HG02678 (cell line): ENCODE measurements around the gene MYL3.

ENCODE experiments used
- ATAC-seq: cut with Tn5 transposase; IDR thresholded peaks from one replicate; pipeline ENCODE4 v1.9.1; 2021; ENCODE audit warnings: mild to moderate bottlenecking, moderate library complexity; ENCODE audit not compliant: unreplicated experiment

The MYL3 gene

GRCh38 chr3:46900007-46900292, 36.7 kb upstream of the MYL3 start:
- no peak for ATAC-seq

GRCh38 chr3:46899151-46900006, 36.1 kb upstream of the MYL3 start:
- no peak for ATAC-seq

GRCh38 chr3:46898321-46899150, 35.3 kb upstream of the MYL3 start:
- ATAC-seq, result no peak

- no peak for ATAC-seq
These were observed 34.6 kb upstream of the MYL3 start for GRCh38 chr3:46897829-46898320.

GRCh38 chr3:46897031-46897430, 33.8 kb upstream of the MYL3 start:
- ATAC-seq, result no peak

- no peak for ATAC-seq
These were observed 33.1 kb upstream of the MYL3 start for GRCh38 chr3:46896386-46896785.

- ATAC-seq, result no peak
These were observed 32.5 kb upstream of the MYL3 start for GRCh38 chr3:46895761-46896160.

- ATAC-seq, result no peak
These were observed 32.0 kb upstream of the MYL3 start for GRCh38 chr3:46895204-46895660.

GRCh38 chr3:46894256-46894655, 31.0 kb upstream of the MYL3 start:
- no peak for ATAC-seq

- ATAC-seq, result no peak
These were observed 30.5 kb upstream of the MYL3 start for GRCh38 chr3:46893763-46894162.

- no peak for ATAC-seq
These were observed 30.0 kb upstream of the MYL3 start for GRCh38 chr3:46893146-46893748.

GRCh38 chr3:46892285-46893145, 29.3 kb upstream of the MYL3 start:
- no peak for ATAC-seq

GRCh38 chr3:46891132-46891531, 27.9 kb upstream of the MYL3 start:
- no peak for ATAC-seq

GRCh38 chr3:46890132-46890531, 26.9 kb upstream of the MYL3 start:
- ATAC-seq, result no peak

- ATAC-seq, result no peak
These were observed 26.3 kb upstream of the MYL3 start for GRCh38 chr3:46889381-46890110.

GRCh38 chr3:46888705-46889104, 25.5 kb upstream of the MYL3 start:
- ATAC-seq, result no peak

- no peak for ATAC-seq
These were observed 24.8 kb upstream of the MYL3 start for GRCh38 chr3:46887980-46888494.

- no peak for ATAC-seq
These were observed 22.4 kb upstream of the MYL3 start for GRCh38 chr3:46885612-46886011.

GRCh38 chr3:46884929-46885328, 21.7 kb upstream of the MYL3 start:
- no peak for ATAC-seq

- ATAC-seq, result no peak
These were observed 21.2 kb upstream of the MYL3 start for GRCh38 chr3:46884427-46884826.
